BLaER1 (cell line): ENCODE measurements around the gene PRDX1.
A peak's percentile ranks its signal among the peaks of the same experiment; 100 is the strongest.
"Not testable (repeated sequence)": the region's sequence is repeated elsewhere in the genome, so short reads cannot be mapped to it uniquely, and the experiment has no call there.

Experiments used
- H3K27ac ChIP-seq: shearing (Covaris generic); formaldehyde crosslinking; 2 replicates; pipeline ENCODE4 v1.8.1; 2022
- H3K27me3 ChIP-seq: shearing (Covaris generic); formaldehyde crosslinking; 2 replicates; pipeline ENCODE4 v1.8.1; 2022
- H3K36me3 ChIP-seq: shearing (Covaris generic); formaldehyde crosslinking; 2 replicates; pipeline ENCODE4 v1.8.1; 2022
- H3K4me1 ChIP-seq: shearing (Covaris generic); formaldehyde crosslinking; 2 replicates; pipeline ENCODE4 v1.8.1; 2022
- H3K4me2 ChIP-seq: shearing (Covaris generic); formaldehyde crosslinking; 2 replicates; pipeline ENCODE4 v1.8.1; 2022
- H3K4me3 ChIP-seq: shearing (Covaris generic); formaldehyde crosslinking; 2 replicates; pipeline ENCODE4 v1.8.1; 2022
- H3K9ac ChIP-seq: shearing (Covaris generic); formaldehyde crosslinking; 2 replicates; pipeline ENCODE4 v1.8.1; 2022
- H3K9me3 ChIP-seq: shearing (Covaris generic); formaldehyde crosslinking; 2 replicates; pipeline ENCODE4 v1.8.1; 2022
- H4K20me1 ChIP-seq: shearing (Covaris generic); formaldehyde crosslinking; 2 replicates; pipeline ENCODE4 v1.8.1; 2022
- Cebpa-rat ChIP-seq: shearing (Covaris generic); IDR thresholded peaks from 2 replicates; pipeline ENCODE4 v1.8.1; 2022

PRDX1 gene

DNA sequence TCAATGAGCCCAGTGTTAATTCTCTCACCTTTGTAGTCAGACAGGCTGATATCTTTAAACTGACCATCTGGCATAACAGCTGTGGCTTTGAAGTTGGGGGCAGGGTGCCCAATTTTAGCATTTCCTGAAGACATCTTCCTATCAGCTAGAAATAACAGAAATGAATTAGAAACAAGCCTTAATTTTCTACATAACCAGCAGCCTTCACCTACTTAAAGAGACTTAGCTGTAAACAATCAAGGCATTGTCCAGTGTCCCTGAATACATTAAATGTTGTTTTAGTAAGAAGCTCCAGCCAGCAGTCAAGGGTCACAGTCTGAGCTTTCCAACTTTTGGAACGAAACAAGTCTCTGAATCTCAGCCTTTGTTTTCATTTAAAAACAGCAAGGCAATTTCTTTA is 2.8 kb downstream of the PRDX1 start:
- Histone ChIP-seq H3K9ac (peak overlapping the region; percentile 98), H3K4me1 (peaks cover 64% of the 10 kb centered on the region), H3K36me3 (peaks cover 59% of the 10 kb centered on the region), H3K4me2 (peak overlapping the region; percentile 90), H3K27ac (peak overlapping the region; percentile 97), H3K4me3 (peak overlapping the region; percentile 92), H3K9me3 (no peaks in the 10 kb centered on the region), H4K20me1 (peaks cover 77% of the 10 kb centered on the region), H3K27me3 (no peaks in the 10 kb centered on the region)
- no peak for TF ChIP-seq Cebpa-rat

DNA sequence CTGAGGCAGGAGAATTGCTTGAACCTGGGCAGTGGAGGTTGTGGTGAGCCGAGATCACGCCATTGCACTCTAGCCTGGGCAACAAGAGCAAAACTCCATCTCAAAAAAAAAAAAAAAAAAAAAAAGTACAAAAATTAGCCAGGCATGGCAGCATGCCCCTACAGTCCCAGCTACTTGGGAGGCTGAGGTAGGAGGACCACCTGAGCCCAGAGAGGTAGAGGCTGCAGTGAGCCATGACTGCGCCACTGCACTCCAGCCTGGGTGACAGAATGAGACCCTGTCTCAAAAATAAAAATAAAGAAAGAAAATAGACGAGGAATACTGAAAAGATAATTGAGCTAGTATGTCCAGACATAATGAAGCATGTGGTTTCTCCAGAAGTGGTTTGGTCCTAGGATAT is 3.3 kb downstream of the PRDX1 start:
- peaks cover 64% of the 10 kb centered on the region for H3K36me3 ChIP-seq
- H3K27me3 ChIP-seq, H3K9me3 ChIP-seq: not testable (repeated sequence)
- H3K4me1 ChIP-seq: peaks cover 63% of the 10 kb centered on the region
- peak overlapping the region; percentile 97 for H3K27ac ChIP-seq
- peak overlapping the region; percentile 92 for H3K4me3 ChIP-seq
- H3K4me2 ChIP-seq: peak overlapping the region; percentile 90
- H4K20me1 ChIP-seq: peaks cover 83% of the 10 kb centered on the region
- H3K9ac ChIP-seq: peak overlapping the region; percentile 98

DNA sequence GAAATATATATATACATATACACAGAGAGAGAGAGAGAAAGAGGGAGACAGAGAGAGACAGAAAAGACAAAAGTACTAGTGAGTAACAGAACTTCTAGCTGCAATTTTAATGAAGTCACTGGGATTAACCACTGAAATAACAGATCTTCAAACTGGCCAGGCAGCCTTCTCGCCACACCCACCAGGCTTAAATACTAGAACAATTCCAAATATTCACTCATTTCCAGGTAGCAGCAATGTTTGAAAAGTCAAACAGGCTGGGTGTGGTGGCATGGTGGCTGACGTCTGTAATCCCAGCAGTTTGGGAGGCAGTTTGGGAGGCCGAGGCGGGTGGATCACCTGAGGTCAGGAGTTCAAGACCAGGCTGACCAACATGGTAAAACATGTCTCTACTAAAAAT is 5.2 kb downstream of the PRDX1 start:
- no peak for TF ChIP-seq Cebpa-rat
- H3K4me2 ChIP-seq: peak overlapping the region; percentile 90
- H3K27ac ChIP-seq: peak overlapping the region; percentile 97
- H3K36me3 ChIP-seq: peaks cover 83% of the 10 kb centered on the region
- H3K4me1 ChIP-seq: peaks cover 51% of the 10 kb centered on the region
- H3K9me3 ChIP-seq: no peaks in the 10 kb centered on the region
- peak overlapping the region; percentile 92 for H3K4me3 ChIP-seq
- H3K27me3 ChIP-seq: no peaks in the 10 kb centered on the region
- peaks cover 100% of the 10 kb centered on the region for H4K20me1 ChIP-seq
- peak overlapping the region; percentile 98 for H3K9ac ChIP-seq

DNA sequence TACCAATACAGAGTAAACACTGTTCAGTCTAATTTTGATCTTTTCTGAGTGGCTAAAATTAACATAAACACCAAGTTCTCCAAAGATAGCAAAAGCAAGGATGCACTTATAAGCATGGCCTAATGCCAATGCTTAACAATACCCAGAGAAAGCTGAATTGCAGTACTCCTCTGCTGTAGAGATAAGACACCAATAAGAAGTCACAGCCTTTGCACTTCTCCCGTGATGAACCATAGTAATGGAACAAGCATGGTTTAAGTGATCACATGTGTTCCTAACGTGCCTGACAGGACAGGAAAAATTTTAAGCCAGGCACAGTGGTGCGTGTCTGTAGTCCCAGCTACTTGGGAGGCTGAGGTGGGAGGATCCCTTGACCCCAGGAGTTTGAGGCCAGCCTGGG is 5.6 kb downstream of the PRDX1 start:
- Histone ChIP-seq H3K4me3 (peak overlapping the region; percentile 92), H4K20me1 (peaks cover 100% of the 10 kb centered on the region), H3K9ac (peak overlapping the region; percentile 98), H3K4me1 (peaks cover 51% of the 10 kb centered on the region), H3K9me3 (no peaks in the 10 kb centered on the region), H3K27me3 (no peaks in the 10 kb centered on the region), H3K36me3 (peaks cover 88% of the 10 kb centered on the region), H3K4me2 (peak overlapping the region; percentile 90), H3K27ac (peak overlapping the region; percentile 97; the same call in 1 of the 2 replicates)
- TF ChIP-seq Cebpa-rat: no peak

DNA sequence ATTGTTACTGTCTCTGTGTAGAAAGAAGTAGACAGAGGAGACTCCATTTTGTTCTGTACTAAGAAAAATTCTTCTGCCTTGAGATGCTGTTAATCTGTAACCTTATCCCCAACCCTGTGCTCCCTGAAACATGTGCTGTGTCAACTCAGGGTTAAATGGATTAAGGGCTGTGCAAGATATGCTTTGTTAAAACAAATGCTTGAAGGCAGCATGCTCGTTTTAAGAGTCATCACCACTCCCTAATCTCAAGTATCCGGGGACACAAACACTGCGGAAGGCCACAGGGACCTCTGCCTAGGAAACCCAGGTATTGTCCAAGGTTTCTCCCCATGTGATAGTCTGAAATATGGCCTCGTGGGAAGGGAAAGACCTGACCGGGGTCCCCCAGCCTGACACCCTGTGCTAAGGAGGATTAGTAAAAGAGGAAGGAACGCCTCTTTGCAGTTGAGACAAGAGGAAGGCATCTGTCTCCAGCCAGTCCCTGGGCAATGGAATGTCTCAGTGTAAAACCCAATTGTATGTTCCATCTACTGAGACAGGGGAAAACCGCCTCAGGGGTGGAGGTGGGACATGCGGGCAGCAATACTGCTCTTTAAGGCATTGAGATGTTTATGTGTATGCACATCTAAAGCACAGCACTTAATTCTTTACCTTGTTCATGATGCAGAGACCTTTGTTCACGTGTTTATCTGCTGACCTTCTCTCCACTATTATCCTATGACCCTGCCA is 8.0 kb downstream of the PRDX1 start:
- H3K4me3 ChIP-seq, H3K27me3 ChIP-seq, H3K4me2 ChIP-seq, H3K9me3 ChIP-seq, H3K27ac ChIP-seq: not testable (repeated sequence)
- H3K36me3 ChIP-seq: peaks cover 100% of the 10 kb centered on the region
- H3K9ac ChIP-seq: peak overlapping the region; percentile 27; the same call in 1 of the 2 replicates
- peaks cover 51% of the 10 kb centered on the region for H3K4me1 ChIP-seq
- H4K20me1 ChIP-seq: peaks cover 100% of the 10 kb centered on the region

DNA sequence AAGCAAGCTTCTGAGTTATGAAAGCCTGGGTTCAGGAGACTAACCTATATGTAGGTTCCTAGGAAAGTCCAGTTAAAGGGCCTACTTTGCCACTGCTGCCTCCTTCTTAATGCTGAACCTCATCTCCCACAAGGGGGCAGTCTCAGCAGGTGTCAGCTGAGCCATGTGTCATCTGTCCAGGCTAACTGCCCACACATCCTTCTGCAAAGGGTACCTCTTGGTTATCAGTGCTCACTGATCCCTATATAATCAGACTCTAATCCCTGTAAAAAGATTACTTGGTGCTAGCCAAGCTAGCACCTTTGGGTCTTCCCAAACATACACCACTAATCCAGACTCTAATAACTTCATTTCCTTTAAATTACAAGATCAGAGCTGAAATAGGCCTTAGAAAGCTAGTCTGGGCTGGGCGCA is 9.0 kb downstream of the PRDX1 start:
- H3K27ac ChIP-seq: no peak overlapping the region
- H3K36me3 ChIP-seq: peaks cover 99% of the 10 kb centered on the region
- peaks cover 42% of the 10 kb centered on the region for H3K4me1 ChIP-seq
- no peak overlapping the region for H3K4me2 ChIP-seq
- TF ChIP-seq Cebpa-rat: no peak
- no peak overlapping the region for H3K4me3 ChIP-seq
- H3K9ac ChIP-seq: no peak overlapping the region
- H3K27me3 ChIP-seq: no peaks in the 10 kb centered on the region
- H4K20me1 ChIP-seq: peaks cover 100% of the 10 kb centered on the region
- H3K9me3 ChIP-seq: no peaks in the 10 kb centered on the region

DNA sequence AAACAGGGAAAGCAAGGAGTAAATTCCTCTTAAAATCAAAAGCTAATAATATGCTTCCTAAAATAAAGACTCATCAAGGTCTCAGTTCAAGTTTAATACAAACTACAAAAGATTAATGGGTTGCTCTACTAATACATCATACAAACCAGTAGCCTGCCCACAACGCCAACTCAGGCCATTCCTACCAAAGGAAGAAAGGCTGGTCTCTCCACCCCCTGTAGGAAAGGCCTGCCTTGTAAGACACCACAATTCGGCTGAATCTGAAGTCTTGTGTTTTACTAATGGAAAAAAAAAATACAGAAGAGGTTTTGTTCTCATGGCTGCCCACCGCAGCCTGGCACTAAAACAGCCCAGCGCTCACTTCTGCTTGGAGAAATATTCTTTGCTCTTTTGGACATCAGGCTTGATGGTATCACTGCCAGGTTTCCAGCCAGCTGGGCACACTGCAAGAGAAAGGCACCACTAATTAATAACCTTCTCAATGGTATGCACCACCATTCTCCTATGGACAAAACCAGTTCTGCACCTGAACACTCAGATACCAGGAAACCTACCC is 10.6 kb downstream of the PRDX1 start:
- H3K27me3 ChIP-seq: no peaks in the 10 kb centered on the region
- no peaks in the 10 kb centered on the region for H3K9me3 ChIP-seq
- no peak overlapping the region for H3K9ac ChIP-seq
- H3K4me1 ChIP-seq: peaks cover 26% of the 10 kb centered on the region
- no peak for TF ChIP-seq Cebpa-rat
- peaks cover 96% of the 10 kb centered on the region for H4K20me1 ChIP-seq
- no peak overlapping the region for H3K4me3 ChIP-seq
- no peak overlapping the region for H3K27ac ChIP-seq
- H3K36me3 ChIP-seq: peaks cover 93% of the 10 kb centered on the region
- no peak overlapping the region for H3K4me2 ChIP-seq

DNA sequence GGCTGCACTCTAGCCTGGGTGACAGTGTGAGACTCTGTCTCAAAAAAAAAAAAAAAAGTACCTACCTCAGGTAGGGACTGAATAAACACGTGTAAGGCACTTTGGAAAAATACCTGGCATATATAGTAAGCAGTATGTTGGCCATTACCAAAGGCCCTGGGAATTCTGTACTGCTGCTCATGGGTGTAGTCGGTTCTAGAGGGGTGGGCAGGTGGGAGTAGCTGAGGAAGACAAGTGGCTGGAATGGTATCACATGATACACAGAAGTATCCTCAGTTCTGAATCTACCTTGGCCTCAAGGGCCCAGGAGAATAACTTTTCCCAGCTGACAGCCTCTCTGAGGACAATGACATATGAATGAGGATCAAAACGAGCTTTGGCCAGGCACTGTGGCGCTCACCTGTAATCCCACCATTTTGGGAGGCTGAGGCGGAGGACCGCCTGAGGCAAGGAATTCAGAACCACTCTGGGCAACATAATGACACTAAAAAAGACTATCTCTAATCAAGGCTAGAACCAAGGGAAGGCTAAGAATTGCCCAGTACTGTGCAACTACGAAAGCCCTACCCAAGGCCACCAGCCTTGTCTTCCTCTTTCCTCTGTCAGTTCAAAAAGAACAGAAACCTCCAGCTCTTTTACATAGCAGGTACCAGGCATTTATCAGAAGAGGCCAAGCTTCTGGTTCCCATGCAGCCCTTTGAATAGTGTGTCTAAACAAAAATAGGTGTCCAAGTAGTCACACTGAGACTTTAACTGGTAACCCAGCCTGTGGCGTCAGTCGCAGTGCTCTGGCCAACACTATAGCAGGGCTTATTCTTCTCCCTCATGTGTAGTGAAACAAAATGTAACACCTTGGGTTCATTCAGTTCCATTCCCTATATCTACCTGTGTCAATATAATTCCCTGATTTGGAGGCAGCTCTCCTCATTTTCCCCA is 11.4 kb downstream of the PRDX1 start:
- Histone ChIP-seq H3K9me3 (no peaks in the 10 kb centered on the region), H3K27me3 (no peaks in the 10 kb centered on the region), H3K4me2 (no peak overlapping the region), H3K36me3 (peaks cover 85% of the 10 kb centered on the region), H3K4me3 (no peak overlapping the region), H3K4me1 (peaks cover 18% of the 10 kb centered on the region), H4K20me1 (peaks cover 89% of the 10 kb centered on the region), H3K27ac (no peak overlapping the region), H3K9ac (no peak overlapping the region)
- no peak for TF ChIP-seq Cebpa-rat

DNA sequence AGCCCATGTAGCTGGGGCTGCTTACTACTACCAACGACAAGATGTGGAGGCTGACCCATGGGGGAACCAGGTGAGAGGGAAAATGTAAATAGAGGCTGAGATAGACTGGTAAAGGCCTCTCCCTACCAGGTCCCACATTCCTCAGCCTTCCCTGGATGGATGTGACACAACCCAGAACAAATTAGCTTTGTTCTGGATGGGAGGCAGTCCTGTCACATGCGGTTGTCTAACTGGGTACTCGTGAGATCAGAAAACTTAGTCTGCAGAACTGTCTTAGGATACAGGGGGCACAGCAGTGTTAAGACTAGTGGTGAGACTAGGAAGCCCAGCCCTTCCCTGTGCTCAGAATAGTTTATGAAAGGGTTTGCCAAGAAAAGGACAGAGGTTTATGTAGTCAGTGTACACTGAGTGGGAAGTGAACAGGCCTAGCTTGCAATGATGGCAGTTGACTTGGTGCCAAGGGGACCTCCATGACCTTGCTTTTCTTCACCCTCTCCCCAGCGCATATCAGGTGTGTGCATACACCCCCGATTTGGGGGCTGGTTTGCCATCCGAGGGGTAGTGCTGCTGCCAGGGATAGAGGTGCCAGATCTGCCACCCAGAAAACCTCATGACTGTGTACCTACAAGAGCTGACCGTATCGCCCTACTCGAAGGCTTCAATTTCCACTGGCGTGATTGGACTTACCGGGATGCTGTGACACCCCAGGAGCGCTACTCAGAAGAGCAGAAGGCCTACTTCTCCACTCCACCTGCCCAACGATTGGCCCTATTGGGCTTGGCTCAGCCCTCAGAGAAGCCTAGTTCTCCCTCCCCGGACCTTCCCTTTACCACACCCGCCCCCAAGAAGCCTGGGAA is 13.2 kb downstream of the PRDX1 start:
- Histone ChIP-seq H3K27me3 (no peaks in the 10 kb centered on the region), H3K4me2 (no peak overlapping the region), H4K20me1 (peaks cover 71% of the 10 kb centered on the region), H3K4me1 (0 out of 2 replicates have a peak, but pooled peaks cover under 1% of the 10 kb centered on the region), H3K9me3 (no peaks in the 10 kb centered on the region), H3K36me3 (peaks cover 75% of the 10 kb centered on the region), H3K27ac (no peak overlapping the region), H3K4me3 (no peak overlapping the region), H3K9ac (no peak overlapping the region)
- no peak for TF ChIP-seq Cebpa-rat
